Posterior vena cava (tissue), 2 donors: Measurements from ENCODE around the gene TPP2. TPM values are rescaled to one million over a fixed set of nuclear protein-coding genes. Genes with fewer than 3 reads are reported as not detected.

Experiments
- DNase-seq: peaks from one replicate; pipeline ENCODE4 v3.0.0-alpha.2; 2020; ENCODE audit warnings: low spot score
- intact Hi-C, 2 donors: fragments of 100-400 bp; cut with DNase I; formaldehyde crosslinking; loops; one replicate each; pipeline versions ENCODE4 v1.14.1 to v1.14.2; 2022 to 2023
- total RNA-seq, 2 donors: library from RNA; stranded (reverse); fragmentation: NEBNext Ultra II Directional; extraction: Animal tissue kit (Norgen Biotek cat#: 25700); gene quantifications; one replicate each; pipeline ENCODE4 v1.2.1, GENCODE V29; 2021
- donor health status: DM: yes; HTN: yes; CAD: no.
- donor health status: DM: yes; HTN: yes; CAD: no.

Gene TPP2
- total RNA-seq, 2 donors from 2014 or later: 32.7 to 37.2 TPM

DNA sequence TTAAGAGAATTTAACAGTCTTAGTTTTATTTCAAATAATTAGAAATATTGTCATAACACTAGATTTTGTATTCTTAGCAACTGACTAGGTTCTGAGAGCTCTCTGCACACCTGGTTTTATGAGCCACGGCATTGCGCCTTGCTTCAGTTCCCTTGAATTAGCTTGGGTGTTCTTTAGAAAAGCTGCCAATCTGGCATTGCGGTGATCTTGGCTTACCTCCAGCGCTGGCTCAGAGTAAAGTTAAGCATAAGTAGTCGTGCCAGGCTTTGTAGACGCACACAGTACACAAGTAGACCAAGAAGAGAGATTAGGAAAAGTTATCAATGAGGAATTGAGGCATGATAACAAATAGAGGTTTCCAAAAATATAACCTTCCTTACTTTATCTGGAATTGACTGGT is 45.7 kb downstream of the TPP2 start:
- no peak for DNase-seq
- intact Hi-C loops: no loop called here

DNA sequence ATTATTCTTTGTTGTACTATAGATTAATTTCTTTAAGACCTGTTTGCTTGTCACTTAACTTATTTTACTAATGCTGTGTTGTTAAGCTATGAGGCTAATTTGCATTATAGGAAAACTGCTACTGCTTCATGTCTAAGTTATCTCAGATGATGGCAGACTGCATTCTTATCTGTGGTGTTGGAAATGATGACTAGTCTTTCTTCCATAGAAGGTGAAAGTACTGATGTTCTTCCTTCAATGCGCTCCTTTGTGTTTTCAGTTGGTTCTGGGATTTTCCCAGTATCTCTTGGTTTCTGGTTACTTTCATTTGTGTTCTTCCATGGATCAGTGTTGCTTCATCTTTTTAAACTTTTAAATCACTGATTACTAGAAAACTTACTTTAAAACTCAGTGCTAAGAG is 46.9 kb downstream of the TPP2 start:
- intact Hi-C loops: no loop called here
- DNase-seq: no peak

GRCh38 chr13:102645701-102646100 is 48.9 kb downstream of the TPP2 start:
- intact Hi-C loops: no loop called here
- DNase-seq: no peak

DNA sequence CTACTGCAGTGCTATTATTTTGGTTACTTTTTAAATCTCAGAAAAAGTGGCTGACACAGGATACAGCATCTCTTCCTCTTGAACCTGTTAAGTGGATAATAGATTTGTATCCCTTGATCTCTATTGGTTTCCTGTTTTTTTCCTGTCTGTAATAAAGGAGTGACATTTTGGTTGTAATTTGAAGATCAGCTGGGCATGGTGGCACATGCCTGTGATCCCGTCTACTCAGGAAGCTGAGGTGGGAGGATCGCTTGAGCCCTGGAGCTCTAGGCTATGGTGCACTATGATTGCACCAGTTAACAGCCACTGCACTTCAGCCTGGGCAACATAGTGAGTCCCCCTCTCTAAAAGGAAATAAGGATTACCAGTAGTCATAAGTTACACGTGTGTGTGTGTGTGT is 51.3 kb downstream of the TPP2 start:
- intact Hi-C loops: no loop called here
- no peak for DNase-seq

- intact Hi-C loops: loop anchor here in 1 of 2 donors (10.0 kb wide), 1 partner anchor 74 kb away; no protein-coding TSS in a partner anchor
- DNase-seq: no peak
These were observed 53.7 kb downstream of the TPP2 start for GRCh38 chr13:102650444-102650843.

- intact Hi-C loops: loop anchor here in 1 of 2 donors (10.0 kb wide), 1 partner anchor 73 kb away; no protein-coding TSS in a partner anchor
- DNase-seq: no peak
These were observed 54.6 kb downstream of the TPP2 start for GRCh38 chr13:102651392-102651791.

DNA sequence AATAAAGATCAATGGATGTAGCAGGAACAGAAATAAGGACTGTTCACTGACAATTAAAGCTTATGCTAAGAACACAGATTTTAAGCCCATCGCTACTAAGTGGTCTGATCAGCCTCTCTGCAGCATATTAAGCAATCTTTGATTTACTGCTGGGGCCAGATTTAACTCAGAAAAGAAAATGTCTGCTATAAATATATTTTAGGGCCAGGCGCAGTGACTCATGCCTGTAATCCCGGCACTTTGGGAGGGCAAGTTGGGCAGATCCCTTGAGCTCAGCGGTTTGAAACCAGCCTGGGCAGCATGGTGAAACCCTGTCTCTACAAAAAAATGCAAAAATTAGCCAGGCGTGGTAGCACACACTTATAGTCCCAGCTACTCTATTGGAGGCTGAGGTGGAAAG is 55.1 kb downstream of the TPP2 start:
- intact Hi-C loops: loop anchor here in 1 of 2 donors (10.0 kb wide), 1 partner anchor 73 kb away; no protein-coding TSS in a partner anchor
- no peak for DNase-seq

GRCh38 chr13:102654756-102655155 is 58.0 kb downstream of the TPP2 start:
- intact Hi-C loops: loop anchor here in 1 of 2 donors (10.0 kb wide), 1 partner anchor 70 kb away; no protein-coding TSS in a partner anchor
- no peak for DNase-seq

- no peak for DNase-seq
- intact Hi-C loops: loop anchor here in 1 of 2 donors (10.0 kb wide), 1 partner anchor 67 kb away; no protein-coding TSS in a partner anchor
These were observed 60.8 kb downstream of the TPP2 start for GRCh38 chr13:102657630-102658029.

GRCh38 chr13:102658660-102659059 is 61.9 kb downstream of the TPP2 start:
- DNase-seq: no peak
- intact Hi-C loops: loop anchor here in 1 of 2 donors (10.0 kb wide), 1 partner anchor 66 kb away; no protein-coding TSS in a partner anchor

DNA sequence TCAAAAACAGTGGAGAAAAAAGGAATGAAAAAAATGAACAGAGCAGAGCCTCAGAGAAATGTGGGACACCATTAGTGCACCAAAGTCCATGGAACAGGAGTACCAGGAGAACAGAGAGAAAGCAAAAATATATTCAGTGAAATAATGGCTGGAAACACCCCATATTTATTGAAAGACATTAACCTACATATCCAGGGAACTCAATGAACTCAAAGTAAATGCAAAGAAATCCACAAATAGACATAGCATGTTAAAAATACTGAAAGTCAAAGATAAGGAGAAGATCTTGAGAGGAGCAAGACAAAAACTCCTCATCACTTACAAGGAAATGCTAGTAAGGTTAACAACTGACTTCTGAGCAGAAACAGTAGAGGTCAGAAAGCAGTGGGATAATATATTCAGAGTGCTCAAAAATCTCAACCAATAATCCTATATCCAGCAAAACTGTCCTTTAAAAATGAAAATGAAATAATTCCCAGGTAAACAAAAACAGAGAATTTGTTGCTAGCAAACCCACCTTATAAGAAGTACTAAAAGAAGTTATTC is 62.5 kb downstream of the TPP2 start:
- no peak for DNase-seq
- intact Hi-C loops: loop anchor here in 1 of 2 donors (10.0 kb wide), 1 partner anchor 66 kb away; no protein-coding TSS in a partner anchor

GRCh38 chr13:102667023-102667422 is 70.2 kb downstream of the TPP2 start:
- no peak for DNase-seq
- intact Hi-C loops: no loop called here

GRCh38 chr13:102667911-102668310 is 71.1 kb downstream of the TPP2 start:
- intact Hi-C loops: no loop called here
- no peak for DNase-seq

DNA sequence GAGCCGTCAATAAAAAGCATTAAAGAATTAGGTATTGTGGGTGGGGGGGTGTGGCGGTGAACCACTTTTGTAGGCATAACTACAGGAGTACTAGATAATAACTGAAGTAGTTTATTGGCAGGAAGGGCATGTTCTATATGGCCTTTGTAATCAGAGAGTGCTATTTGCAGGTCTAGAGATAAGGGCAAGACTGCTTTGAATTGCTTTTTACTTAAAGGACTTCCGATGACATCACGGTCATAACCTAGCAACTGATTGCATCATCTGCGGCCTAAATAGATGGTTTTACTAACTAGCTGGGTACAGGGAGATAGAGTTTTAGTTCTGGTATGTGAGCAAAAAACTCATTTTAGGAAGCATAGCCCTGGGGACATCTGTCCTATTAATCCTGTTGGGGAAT is 73.3 kb downstream of the TPP2 start:
- intact Hi-C loops: no loop called here
- DNase-seq: no peak

GRCh38 chr13:102675115-102675514 is 78.3 kb downstream of the TPP2 start:
- no peak for DNase-seq
- intact Hi-C loops: no loop called here

- no peak for DNase-seq
- intact Hi-C loops: no loop called here
These were observed 80.3 kb downstream of the TPP2 start for GRCh38 chr13:102677122-102677521.

DNA sequence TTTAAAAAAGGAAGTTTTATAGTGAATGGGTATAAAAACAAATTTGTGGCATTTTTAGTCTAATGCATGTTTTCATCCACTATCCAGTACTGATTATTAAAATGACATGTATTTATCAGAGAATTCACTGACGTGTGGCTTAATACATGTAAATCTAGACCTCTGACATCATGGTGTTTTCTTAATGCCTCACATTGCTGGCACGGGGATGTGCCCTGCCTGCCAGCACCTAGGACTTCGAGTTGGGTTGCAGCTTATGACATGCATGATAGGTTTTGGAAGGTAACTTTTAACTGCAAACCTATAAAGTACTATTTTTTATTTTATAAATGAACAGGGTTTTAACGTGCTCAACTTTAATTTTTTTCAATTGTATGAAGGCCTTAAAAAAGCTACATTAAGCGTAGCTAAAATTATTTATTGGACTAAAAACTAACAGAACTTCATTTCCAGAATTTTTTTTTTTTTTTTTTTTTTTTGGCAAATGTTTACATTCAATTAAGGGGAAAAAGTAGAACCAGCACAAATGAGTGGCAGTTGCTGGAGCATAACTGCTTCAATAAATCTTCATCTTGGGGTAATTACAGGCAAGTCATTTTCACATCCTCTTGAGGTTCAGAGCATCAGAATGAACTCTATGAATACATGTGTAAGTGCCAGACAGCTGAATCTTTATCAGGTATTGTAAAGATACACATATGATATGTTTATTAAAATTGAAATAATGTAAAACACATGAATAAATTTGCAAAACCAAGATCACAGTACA is 81.7 kb downstream of the TPP2 start:
- DNase-seq: no peak
- intact Hi-C loops: no loop called here

DNA sequence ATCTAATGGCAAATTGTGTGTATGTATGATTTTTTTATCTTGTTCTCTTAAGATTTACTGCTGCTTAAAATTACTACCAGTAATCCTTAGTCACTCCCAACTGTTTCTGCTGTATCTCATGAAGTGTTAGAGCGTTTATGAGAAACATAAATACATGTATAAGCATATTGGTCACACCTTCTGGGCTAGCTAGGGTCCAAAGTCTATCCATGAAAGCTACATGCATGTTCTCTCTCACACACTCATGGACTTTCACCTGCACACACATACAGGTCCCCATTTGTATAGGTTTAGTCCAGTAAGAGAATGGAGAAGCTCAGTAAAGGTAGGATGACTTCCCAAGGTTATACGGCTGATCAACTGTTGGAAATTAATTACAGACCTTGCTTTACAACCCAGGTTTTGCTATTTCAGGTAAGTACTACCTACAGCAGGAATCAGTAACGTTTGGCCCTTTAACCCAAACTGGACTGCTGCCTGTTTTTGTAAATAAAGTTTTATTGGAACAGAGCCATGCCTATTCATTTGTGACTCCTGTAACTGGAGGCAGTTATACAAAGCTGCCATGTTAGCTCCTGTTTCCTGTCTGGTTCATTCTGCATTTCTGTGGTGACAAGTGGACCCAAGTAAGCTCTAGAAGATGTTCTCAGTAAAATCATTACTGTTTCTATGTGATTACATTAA is 82.8 kb downstream of the TPP2 start:
- no peak for DNase-seq
- intact Hi-C loops: no loop called here

GRCh38 chr13:102680133-102680717 is 83.4 kb downstream of the TPP2 start:
- intact Hi-C loops: no loop called here
- DNase-seq: no peak
